C4-2B (cell line): ENCODE data around the gene VMO1.

Experiments used
- H3K27ac ChIP-seq: fragments of 450-650 bp; 2 replicates; pipeline ENCODE4 v1.5.1; 2017
- CTCF ChIP-seq: fragments of 450-650 bp; conservative IDR thresholded peaks from 2 replicates; pipeline ENCODE4 v1.5.1; 2017; ENCODE audit warnings: mild to moderate bottlenecking
- ZFX ChIP-seq: fragments of 450-650 bp; IDR thresholded peaks from 2 replicates; pipeline ENCODE4 v1.6.1; 2017

VMO1 gene

GRCh38 chr17:4807605-4808377 lies 21.6 kb upstream of the VMO1 start:
- H3K27ac ChIP-seq: peak overlapping the region; percentile 77
- TF ChIP-seq CTCF: no peak
- TF ChIP-seq ZFX: no peak

GRCh38 chr17:4806777-4807604 lies 20.8 kb upstream of the VMO1 start, which contains the start of gene PLD2:
PLD2 (plus strand) TSS chr17:4807152; CDS start chr17:4807773, 621 bp downstream.
- peak within 1 kb of the TSS; percentile 77 for H3K27ac ChIP-seq
- TF ChIP-seq ZFX: peak; percentile 85; the same call in 1 of the 2 replicates
- no peak for TF ChIP-seq CTCF

- TF ChIP-seq ZFX: no peak
- no peak for TF ChIP-seq CTCF
- H3K27ac ChIP-seq: peak overlapping the region; percentile 77
Observed at GRCh38 chr17:4806456-4806776, 20.3 kb upstream of the VMO1 start.

- no peak within 1 kb of the TSS for H3K27ac ChIP-seq
- no peak for TF ChIP-seq CTCF
- TF ChIP-seq ZFX: no peak
Observed at GRCh38 chr17:4802228-4802627, 16.1 kb upstream of the VMO1 start, which contains the start of gene C17orf114. C17orf114 (minus strand) TSS chr17:4802328.

- no peak overlapping the region for H3K27ac ChIP-seq
Observed at GRCh38 chr17:4800462-4801196, 14.5 kb upstream of the VMO1 start.

GRCh38 chr17:4796552-4796920 lies 10.4 kb upstream of the VMO1 start:
- H3K27ac ChIP-seq: peak overlapping the region; percentile 93
- no peak for TF ChIP-seq CTCF
- no peak for TF ChIP-seq ZFX

More at GRCh38 chr17:4800462-4801196, 14.5 kb upstream of the VMO1 start:
- TF ChIP-seq CTCF (no peak), ZFX (no peak)
